Fibroblast of peridontal ligament (primary cell): ENCODE data around the gene NBAS.

Source experiments
- DNase-seq: peaks from one replicate; pipeline ENCODE4 v3.0.0-alpha.2; 2010; ENCODE audit errors: extremely low read depth

The NBAS gene

DNA sequence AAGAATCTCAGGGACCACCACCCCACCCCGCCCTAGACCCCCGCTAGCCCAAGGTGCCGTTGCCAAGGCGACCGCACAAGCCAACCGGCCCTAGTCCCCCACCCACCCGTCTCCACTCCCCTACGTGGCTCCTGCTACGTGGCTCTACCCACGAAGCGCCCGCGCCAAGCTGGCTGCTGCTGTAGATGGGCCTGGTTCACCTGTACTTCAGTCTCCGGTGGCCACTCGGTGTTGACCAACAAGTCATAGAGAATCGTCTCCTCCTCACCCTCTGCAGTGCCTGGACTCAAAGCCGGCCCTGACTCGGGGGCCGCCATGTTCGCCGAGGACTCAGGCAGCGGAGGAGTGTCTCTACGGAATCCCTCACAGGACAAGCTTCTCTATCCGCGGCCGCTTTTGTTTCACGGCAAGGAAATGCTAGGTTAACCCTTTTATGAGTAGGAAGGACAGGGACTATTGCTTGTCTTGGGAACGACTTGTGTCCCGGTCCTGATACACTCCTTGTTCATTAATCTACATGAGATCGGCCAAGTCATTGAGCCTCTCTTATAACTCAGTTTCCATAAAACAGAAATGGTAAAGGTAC lies at the start of gene NBAS:
Gene NBAS, minus strand, starts transcription at position 347 of the 586 bp plus-strand sequence. Its CDS starts 30 bp downstream, at position 317.
- peak; percentile 87 for DNase-seq

DNA sequence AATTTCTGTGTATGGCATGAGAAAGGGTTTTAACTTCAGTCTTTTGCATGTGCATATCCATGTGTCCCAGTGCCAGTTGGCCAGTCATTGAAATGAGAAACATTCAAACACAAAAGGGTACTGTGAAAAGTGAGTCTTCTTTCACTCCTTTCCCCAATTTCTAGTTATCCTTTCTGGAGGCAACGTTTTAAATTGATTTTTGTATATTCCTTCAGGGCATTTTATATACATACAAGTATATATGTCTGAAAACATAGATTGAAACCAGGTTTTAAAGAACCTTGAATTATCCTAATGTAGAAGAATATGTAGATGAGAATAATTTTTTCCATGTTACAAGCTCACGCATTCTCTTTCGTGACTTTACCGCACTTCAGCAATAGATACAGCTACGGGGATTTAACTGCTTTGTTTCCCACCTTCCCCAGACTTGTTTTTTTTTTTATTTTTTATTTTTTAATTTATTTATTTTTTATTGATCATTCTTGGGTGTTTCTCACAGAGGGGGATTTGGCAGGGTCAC lies 49.4 kb upstream of the NBAS start:
- DNase-seq: no peak

GRCh38 chr2:15609341-15610042 lies 48.4 kb upstream of the NBAS start:
- DNase-seq: no peak

- DNase-seq: no peak
Measured at GRCh38 chr2:15608392-15608761, 47.2 kb upstream of the NBAS start.

GRCh38 chr2:15607709-15608391 lies 46.7 kb upstream of the NBAS start:
- DNase-seq: no peak

- DNase-seq: no peak
Measured at GRCh38 chr2:15606481-15607441, 45.6 kb upstream of the NBAS start.

DNA sequence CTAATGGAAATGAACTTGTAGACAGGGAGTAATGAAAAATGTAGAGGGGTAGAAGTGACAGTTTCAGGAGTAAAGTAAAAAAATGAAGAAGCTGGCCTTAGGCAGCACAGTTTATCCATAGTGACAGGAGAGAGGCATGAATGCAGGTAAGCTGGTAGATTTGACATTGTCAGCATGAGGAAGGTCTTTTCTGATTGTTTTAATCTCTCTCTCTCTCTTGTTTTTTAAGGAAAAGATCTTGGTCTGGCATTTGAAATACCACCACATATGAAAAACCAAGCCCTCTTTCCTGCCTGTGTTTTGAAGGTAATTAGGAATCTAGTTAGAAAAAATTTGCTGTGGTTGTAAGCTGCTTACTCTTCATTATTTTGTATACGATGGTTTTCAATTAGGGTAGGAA lies 44.6 kb upstream of the NBAS start:
- no peak for DNase-seq

- DNase-seq: no peak
Measured at GRCh38 chr2:15603948-15604347, 42.8 kb upstream of the NBAS start.

DNA sequence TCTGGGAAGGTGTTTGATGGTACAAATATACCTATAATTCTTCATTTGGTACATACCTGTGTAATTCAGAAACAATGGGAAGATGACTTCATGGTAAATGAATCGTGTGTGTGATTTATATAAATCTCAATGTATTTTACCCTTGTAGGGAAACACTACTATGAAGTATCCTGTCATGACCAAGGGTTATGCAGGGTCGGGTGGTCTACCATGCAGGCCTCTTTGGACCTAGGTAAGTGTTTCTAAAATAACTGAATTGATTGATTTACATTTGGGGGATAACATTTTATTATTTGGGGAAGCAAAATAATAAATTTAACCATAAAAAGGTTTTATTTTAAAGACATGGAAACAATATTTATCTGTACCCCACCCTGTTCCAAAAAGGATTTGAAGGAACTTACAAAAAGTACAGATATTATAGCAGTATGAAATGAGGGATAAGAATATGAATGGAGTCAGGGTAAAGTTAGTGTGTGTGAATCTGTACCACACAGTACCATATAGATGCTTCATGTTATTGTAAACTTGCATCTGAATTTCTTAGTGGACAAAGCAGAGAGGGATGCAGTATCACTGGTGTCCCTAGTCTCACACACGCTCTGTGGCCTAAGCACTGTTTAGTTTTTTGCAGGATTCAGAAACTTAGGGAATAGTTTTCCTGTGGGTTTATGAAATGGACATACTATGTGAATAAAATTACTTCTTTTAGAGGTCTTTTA lies 42.1 kb upstream of the NBAS start:
- DNase-seq: no peak

- no peak for DNase-seq
Measured at GRCh38 chr2:15602393-15602792, 41.3 kb upstream of the NBAS start.

- DNase-seq: no peak
Measured at GRCh38 chr2:15601681-15602080, 40.5 kb upstream of the NBAS start.

- DNase-seq: no peak
Measured at GRCh38 chr2:15599994-15600393, 38.9 kb upstream of the NBAS start.

DNA sequence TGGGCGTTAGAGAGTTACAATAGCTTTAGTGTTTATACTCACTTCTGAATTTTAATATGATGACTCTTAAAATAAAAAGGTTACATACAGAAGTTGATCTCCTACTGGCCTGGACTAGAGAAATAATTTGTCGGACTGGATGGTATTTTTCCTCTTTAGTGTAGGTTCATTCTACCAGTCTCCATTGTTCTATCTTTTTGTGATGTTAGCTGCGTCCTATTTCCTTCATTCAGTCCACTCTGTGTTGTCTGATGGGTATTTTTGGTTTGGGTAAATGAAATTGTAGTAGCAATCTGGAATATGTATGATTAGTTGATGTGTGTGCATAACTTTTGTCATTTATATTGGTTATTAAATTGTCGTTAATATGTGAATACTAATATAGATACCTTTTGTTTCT lies 35.8 kb upstream of the NBAS start:
- DNase-seq: no peak

GRCh38 chr2:15596350-15596749 lies 35.2 kb upstream of the NBAS start:
- DNase-seq: no peak

DNA sequence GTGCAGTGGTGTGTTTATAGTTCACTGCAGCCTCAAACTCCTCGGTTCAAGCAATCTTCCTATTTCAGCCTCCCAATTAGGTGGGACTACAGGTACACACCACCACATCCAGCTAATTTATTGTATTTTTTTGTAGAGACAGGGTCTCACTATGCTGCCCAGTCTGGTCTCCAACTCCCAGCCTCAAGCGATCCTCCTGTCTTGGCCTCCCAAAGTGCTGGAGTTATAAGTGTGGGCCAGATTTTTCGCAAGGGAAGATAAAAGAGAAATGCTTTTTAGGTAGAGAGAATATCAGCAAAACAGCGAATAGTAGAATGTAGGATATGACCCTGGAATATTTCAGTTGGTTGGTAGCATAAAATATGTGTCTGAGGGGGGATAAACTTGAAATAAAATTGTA lies 34.8 kb upstream of the NBAS start:
- no peak for DNase-seq

DNA sequence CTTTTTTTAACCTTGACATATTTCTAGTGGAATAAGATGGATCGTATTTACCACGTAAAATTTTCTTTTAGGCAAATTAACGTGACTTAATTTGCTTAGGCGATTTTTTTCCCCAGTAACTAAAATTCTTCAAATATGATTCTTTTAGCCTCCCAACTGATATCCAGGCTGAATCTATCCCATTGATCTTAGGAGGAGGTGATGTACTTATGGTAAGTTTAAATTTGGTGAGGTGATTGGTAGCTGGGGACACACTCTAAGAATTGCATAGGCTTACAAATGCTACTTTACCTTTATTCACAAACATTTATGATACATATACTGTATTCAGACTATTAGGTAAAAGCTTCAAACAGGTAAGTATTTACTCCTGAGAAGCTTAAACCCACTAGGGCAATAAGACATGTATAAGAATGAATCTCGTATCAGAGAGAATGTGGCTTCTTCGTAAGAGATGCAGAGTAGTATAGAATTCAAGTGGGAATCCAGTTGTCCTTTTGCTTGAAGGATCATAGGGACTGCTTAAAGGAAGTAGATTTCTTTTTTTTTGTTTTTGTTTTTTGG lies 34.3 kb upstream of the NBAS start:
- DNase-seq: no peak

DNA sequence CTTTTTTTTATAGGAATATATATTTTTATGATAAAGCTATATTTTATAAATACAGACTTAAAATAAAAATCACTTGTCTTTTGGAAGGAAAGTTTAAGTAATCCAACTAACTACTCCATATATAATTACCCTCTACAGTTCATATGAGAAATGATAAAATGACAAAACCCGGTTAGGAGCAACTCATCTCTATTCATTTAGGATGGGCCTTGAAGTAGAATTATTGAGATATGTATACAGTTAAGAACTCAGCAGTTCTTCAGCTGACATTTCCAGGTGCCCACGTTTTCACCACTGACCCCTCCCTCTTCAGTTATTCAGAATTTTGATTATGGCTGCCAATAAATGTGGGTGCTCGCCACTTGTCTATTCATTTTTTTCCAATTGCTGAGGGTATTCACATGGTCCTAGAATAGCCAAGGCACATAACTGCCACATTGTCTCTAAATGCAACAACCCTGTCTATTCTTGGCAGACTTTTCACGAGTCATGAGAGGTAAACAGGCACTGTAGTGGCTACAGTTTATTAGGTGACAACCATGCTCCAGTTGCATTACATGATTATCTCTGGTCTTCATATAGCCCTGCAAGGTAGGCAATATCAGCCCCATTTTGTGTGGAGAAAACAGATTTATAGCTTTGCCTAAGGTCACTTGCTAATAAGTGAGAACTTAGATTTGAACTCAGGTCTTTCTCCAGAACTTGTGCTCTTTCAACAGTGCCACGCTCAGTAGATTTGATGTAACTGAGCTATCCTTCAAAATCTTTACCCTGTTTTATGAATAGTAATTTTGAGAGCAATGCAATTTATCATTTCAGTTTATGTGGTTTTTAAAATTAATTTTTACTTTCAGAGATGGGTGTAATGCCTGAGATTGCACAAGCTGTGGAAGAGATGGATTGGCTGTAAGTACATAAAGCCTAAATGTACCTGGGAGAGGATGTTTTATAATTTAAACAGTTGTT lies 33.4 kb upstream of the NBAS start:
- DNase-seq: no peak

- DNase-seq: no peak
Measured at GRCh38 chr2:15593327-15593705, 32.2 kb upstream of the NBAS start.

- peak; percentile 80 for DNase-seq
Measured at GRCh38 chr2:15591692-15592463, 30.7 kb upstream of the NBAS start, which contains the start of gene DDX1. DDX1 (plus strand) TSS chr2:15591868; CDS start chr2:15591934, 66 bp downstream.
